ENCODE data around the gene UBE3D.

UBE3D gene

GRCh38 chr6:82978362-82978945, 87.2 kb downstream of the UBE3D start:
- no peak for TF ChIP-seq CTCF (IDR thresholded peaks at IDR 0.05; ENCODE audit: low read depth, low read length)
- H3K4me3 ChIP-seq (ENCODE audit: low read depth, low read length), result no peak overlapping the region

- no peak for TF ChIP-seq CTCF (IDR thresholded peaks at IDR 0.05; ENCODE audit: low read depth, low read length)
- H3K4me3 ChIP-seq (ENCODE audit: low read depth, low read length), result no peak overlapping the region
Measured at GRCh38 chr6:82976179-82976578, 89.5 kb downstream of the UBE3D start.

- no peak for TF ChIP-seq CTCF (IDR thresholded peaks at IDR 0.05; ENCODE audit: low read depth, low read length)
- no peak overlapping the region for H3K4me3 ChIP-seq (ENCODE audit: low read depth, low read length)
Measured at GRCh38 chr6:82971877-82972460, 93.7 kb downstream of the UBE3D start.

GRCh38 chr6:82970839-82971238, 94.8 kb downstream of the UBE3D start:
- H3K4me3 ChIP-seq (ENCODE audit: low read depth, low read length), result no peak overlapping the region
- TF ChIP-seq CTCF (IDR thresholded peaks at IDR 0.05; ENCODE audit: low read depth, low read length), result no peak

- no peak overlapping the region for H3K4me3 ChIP-seq (ENCODE audit: low read depth, low read length)
- no peak for TF ChIP-seq CTCF (IDR thresholded peaks at IDR 0.05; ENCODE audit: low read depth, low read length)
Measured at GRCh38 chr6:82968708-82969107, 96.9 kb downstream of the UBE3D start.

- no peak for TF ChIP-seq CTCF (IDR thresholded peaks at IDR 0.05; ENCODE audit: low read depth, low read length)
- no peak overlapping the region for H3K4me3 ChIP-seq (ENCODE audit: low read depth, low read length)
Measured at GRCh38 chr6:82963191-82963925, 102.3 kb downstream of the UBE3D start.

- no peak overlapping the region for H3K4me3 ChIP-seq (ENCODE audit: low read depth, low read length)
- TF ChIP-seq CTCF (IDR thresholded peaks at IDR 0.05; ENCODE audit: low read depth, low read length), result no peak
Measured at GRCh38 chr6:82959385-82959941, 106.2 kb downstream of the UBE3D start.
